HEK293 (cell line): ENCODE results near the gene WDSUB1.

Experiments used
- CTCF ChIA-PET: fragments of 350-600 bp; formaldehyde crosslinking; extraction: SDS; loops from one replicate; lab custom pipeline; 2021; ENCODE audit warnings: antibody characterized with exemption; lab: Yijun Ruan, JAX
- POLR2A ChIA-PET: fragments of 300-600 bp; formaldehyde crosslinking; extraction: SDS; loops from one replicate; lab custom pipeline; 2020; ENCODE audit warnings: antibody characterized with exemption, inconsistent platforms; lab: Yijun Ruan, JAX
- H3K27ac ChIP-seq: fragments of 200-500 bp; sonication (Bioruptor generic); 2 replicates; pipeline ENCODE4 v1.5.1; 2014; ENCODE audit warnings: low read depth, low read length, control low read depth, inconsistent platforms; ENCODE audit errors: extremely low read depth
- H3K36me3 ChIP-seq, 2 experiments: fragments of 200-500 bp in 1 of 2; sonication (Bioruptor generic) in 1 of 2; 1 replicate in 1 of 2; 2 replicates in 1 of 2; pipeline ENCODE4 v1.5.1; 2014 to 2017; ENCODE audit warnings: inconsistent platforms in 2 of 2, low read length in 2 of 2; ENCODE audit not compliant: control insufficient read depth in 2 of 2, insufficient read depth in 1 of 2
- H3K4me1 ChIP-seq: fragments of 200-500 bp; sonication (Bioruptor generic); 2 replicates; pipeline ENCODE4 v1.5.1; 2014; ENCODE audit warnings: mild to moderate bottlenecking, low read length, inconsistent platforms; ENCODE audit not compliant: control insufficient read depth, insufficient read depth
- H3K4me3 ChIP-seq: 2 replicates; pipeline ENCODE4 v1.5.1; 2011; ENCODE audit warnings: low read depth, mild to moderate bottlenecking, control low read depth, low read length, moderate library complexity
- H3K9me3 ChIP-seq: fragments of 200-500 bp; sonication (Bioruptor generic); 2 replicates; pipeline ENCODE4 v1.5.1; 2014; ENCODE audit warnings: low read depth, low read length, inconsistent platforms; ENCODE audit not compliant: control insufficient read depth, insufficient read depth
- GFI1B ChIP-seq: fragments of 450-650 bp; formaldehyde crosslinking; IDR thresholded peaks from 2 replicates; pipeline ENCODE4 v1.5.1; 2016; ENCODE audit warnings: missing biosample characterization, missing genetic modification characterization
- GLIS2 ChIP-seq: fragments of 450-650 bp; formaldehyde crosslinking; IDR thresholded peaks from 2 replicates; pipeline ENCODE4 v1.5.1; 2016; ENCODE audit warnings: missing biosample characterization, missing genetic modification characterization
- OSR2 ChIP-seq: fragments of 450-650 bp; formaldehyde crosslinking; IDR thresholded peaks from 2 replicates; pipeline ENCODE4 v1.5.1; 2016; ENCODE audit warnings: missing biosample characterization, missing genetic modification characterization
- RBAK ChIP-seq: fragments of 450-650 bp; formaldehyde crosslinking; IDR thresholded peaks from 2 replicates; pipeline ENCODE4 v1.5.1; 2016; ENCODE audit warnings: missing biosample characterization, missing genetic modification characterization
- REPIN1 ChIP-seq: fragments of 450-650 bp; formaldehyde crosslinking; IDR thresholded peaks from 2 replicates; pipeline ENCODE4 v1.5.1; 2017; ENCODE audit warnings: missing biosample characterization, missing genetic modification characterization, low read depth
- SCRT1 ChIP-seq: fragments of 450-650 bp; formaldehyde crosslinking; IDR thresholded peaks from 2 replicates; pipeline ENCODE4 v1.5.1; 2016; ENCODE audit warnings: missing biosample characterization, missing genetic modification characterization, borderline replicate concordance
- SP3 ChIP-seq: fragments of 450-650 bp; formaldehyde crosslinking; IDR thresholded peaks from 2 replicates; pipeline ENCODE4 v1.5.1; 2016; ENCODE audit warnings: missing biosample characterization, missing genetic modification characterization
- ZNF2 ChIP-seq: fragments of 450-650 bp; formaldehyde crosslinking; IDR thresholded peaks from 2 replicates; pipeline ENCODE4 v1.5.1; 2016; ENCODE audit warnings: missing biosample characterization, missing genetic modification characterization
- ZNF239 ChIP-seq: fragments of 450-650 bp; formaldehyde crosslinking; IDR thresholded peaks from 2 replicates; pipeline ENCODE4 v1.5.1; 2016; ENCODE audit warnings: missing biosample characterization, missing genetic modification characterization
- ZNF266 ChIP-seq: fragments of 450-650 bp; formaldehyde crosslinking; IDR thresholded peaks from 2 replicates; pipeline ENCODE4 v1.5.1; 2016; ENCODE audit warnings: missing biosample characterization, missing genetic modification characterization, low read depth
- ZNF302 ChIP-seq: fragments of 450-650 bp; formaldehyde crosslinking; IDR thresholded peaks from 2 replicates; pipeline ENCODE4 v1.5.1; 2016; ENCODE audit warnings: missing biosample characterization, missing genetic modification characterization, low read depth
- ZNF341 ChIP-seq: fragments of 450-650 bp; formaldehyde crosslinking; IDR thresholded peaks from 2 replicates; pipeline ENCODE4; 2016; ENCODE audit warnings: low read depth, missing biosample characterization, missing genetic modification characterization
- ZNF404 ChIP-seq: fragments of 450-650 bp; formaldehyde crosslinking; IDR thresholded peaks from 2 replicates; pipeline ENCODE4 v1.5.1; 2017; ENCODE audit warnings: missing biosample characterization, missing genetic modification characterization
- ZNF426 ChIP-seq: fragments of 450-650 bp; formaldehyde crosslinking; IDR thresholded peaks from 2 replicates; pipeline ENCODE4 v1.5.1; 2017; ENCODE audit warnings: missing biosample characterization, missing genetic modification characterization, mild to moderate bottlenecking, inconsistent platforms, moderate library complexity
- ZNF530 ChIP-seq: fragments of 450-650 bp; formaldehyde crosslinking; IDR thresholded peaks from 2 replicates; pipeline ENCODE4 v1.5.1; 2016; ENCODE audit warnings: low read depth, missing biosample characterization, missing genetic modification characterization
- ZNF600 ChIP-seq: fragments of 450-650 bp; formaldehyde crosslinking; IDR thresholded peaks from 2 replicates; pipeline ENCODE4 v1.5.1; 2016; ENCODE audit warnings: missing biosample characterization, missing genetic modification characterization
- ZNF623 ChIP-seq: fragments of 450-650 bp; formaldehyde crosslinking; IDR thresholded peaks from 2 replicates; pipeline ENCODE4 v1.5.1; 2016; ENCODE audit warnings: missing biosample characterization, missing genetic modification characterization
- ZNF626 ChIP-seq: fragments of 450-650 bp; sonication (Bioruptor Pico); formaldehyde crosslinking; IDR thresholded peaks from 2 replicates; pipeline ENCODE4 v1.5.1; 2018; ENCODE audit warnings: missing biosample characterization, missing genetic modification characterization, inconsistent platforms
- ZNF843 ChIP-seq: fragments of 450-650 bp; formaldehyde crosslinking; IDR thresholded peaks from 2 replicates; pipeline ENCODE4 v1.5.1; 2016; ENCODE audit warnings: missing biosample characterization, missing genetic modification characterization
- TF ChIP-seq, protein P1 (sequence below): fragments of 450-650 bp; formaldehyde crosslinking; IDR thresholded peaks from 2 replicates; pipeline ENCODE4 v1.5.1; 2016; ENCODE audit warnings: missing biosample characterization, missing genetic modification characterization, borderline replicate concordance
- TF ChIP-seq, protein P2 (sequence below): fragments of 450-650 bp; formaldehyde crosslinking; IDR thresholded peaks from 2 replicates; pipeline ENCODE4 v1.5.1; 2016; ENCODE audit warnings: missing biosample characterization, missing genetic modification characterization
- TF ChIP-seq, protein P3 (sequence below): fragments of 450-650 bp; formaldehyde crosslinking; IDR thresholded peaks from 2 replicates; pipeline ENCODE4 v1.5.1; 2016; ENCODE audit warnings: missing biosample characterization, missing genetic modification characterization
- TF ChIP-seq, protein P4 (sequence below): fragments of 450-650 bp; formaldehyde crosslinking; IDR thresholded peaks from 2 replicates; pipeline ENCODE4 v1.5.1; 2016; ENCODE audit warnings: missing biosample characterization, missing genetic modification characterization, borderline replicate concordance

Gene WDSUB1

GRCh38 chr2:159224061-159224813 lies 62.3 kb downstream of the WDSUB1 start (continued):
- TF ChIP-seq, protein P1, sequence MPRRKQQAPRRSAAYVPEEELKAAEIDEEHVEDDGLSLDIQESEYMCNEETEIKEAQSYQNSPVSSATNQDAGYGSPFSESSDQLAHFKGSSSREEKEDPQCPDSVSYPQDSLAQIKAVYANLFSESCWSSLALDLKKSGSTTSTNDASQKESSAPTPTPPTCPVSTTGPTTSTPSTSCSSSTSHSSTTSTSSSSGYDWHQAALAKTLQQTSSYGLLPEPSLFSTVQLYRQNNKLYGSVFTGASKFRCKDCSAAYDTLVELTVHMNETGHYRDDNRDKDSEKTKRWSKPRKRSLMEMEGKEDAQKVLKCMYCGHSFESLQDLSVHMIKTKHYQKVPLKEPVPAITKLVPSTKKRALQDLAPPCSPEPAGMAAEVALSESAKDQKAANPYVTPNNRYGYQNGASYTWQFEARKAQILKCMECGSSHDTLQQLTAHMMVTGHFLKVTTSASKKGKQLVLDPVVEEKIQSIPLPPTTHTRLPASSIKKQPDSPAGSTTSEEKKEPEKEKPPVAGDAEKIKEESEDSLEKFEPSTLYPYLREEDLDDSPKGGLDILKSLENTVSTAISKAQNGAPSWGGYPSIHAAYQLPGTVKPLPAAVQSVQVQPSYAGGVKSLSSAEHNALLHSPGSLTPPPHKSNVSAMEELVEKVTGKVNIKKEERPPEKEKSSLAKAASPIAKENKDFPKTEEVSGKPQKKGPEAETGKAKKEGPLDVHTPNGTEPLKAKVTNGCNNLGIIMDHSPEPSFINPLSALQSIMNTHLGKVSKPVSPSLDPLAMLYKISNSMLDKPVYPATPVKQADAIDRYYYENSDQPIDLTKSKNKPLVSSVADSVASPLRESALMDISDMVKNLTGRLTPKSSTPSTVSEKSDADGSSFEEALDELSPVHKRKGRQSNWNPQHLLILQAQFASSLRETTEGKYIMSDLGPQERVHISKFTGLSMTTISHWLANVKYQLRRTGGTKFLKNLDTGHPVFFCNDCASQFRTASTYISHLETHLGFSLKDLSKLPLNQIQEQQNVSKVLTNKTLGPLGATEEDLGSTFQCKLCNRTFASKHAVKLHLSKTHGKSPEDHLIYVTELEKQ (tag by site-specific recombination), result no peak
- TF ChIP-seq REPIN1 (tag by site-specific recombination) (no peak), SCRT1 (no peak)

GRCh38 chr2:159219394-159219998 lies 67.0 kb downstream of the WDSUB1 start:
- no peaks in the 10 kb centered on the region for H3K4me1 ChIP-seq
- H3K27ac ChIP-seq, result no peak overlapping the region
- H3K4me3 ChIP-seq, result no peak overlapping the region
- CTCF ChIA-PET, result no interaction called here
- peaks cover 17 to 75% of the 10 kb centered on the region in 2 experiments; a peak in 2 of 3 replicates for H3K36me3 ChIP-seq
- H3K9me3 ChIP-seq, result no peaks in the 10 kb centered on the region
- no peak for TF ChIP-seq ZNF843
- TF ChIP-seq ZNF600, result no peak
- TF ChIP-seq ZNF530 (tag by site-specific recombination), result no peak
- no peak for TF ChIP-seq ZNF404 (tag by site-specific recombination)
- TF ChIP-seq ZNF623 (tag by site-specific recombination), result no peak
- no peak for TF ChIP-seq ZNF2
- TF ChIP-seq, protein P2, sequence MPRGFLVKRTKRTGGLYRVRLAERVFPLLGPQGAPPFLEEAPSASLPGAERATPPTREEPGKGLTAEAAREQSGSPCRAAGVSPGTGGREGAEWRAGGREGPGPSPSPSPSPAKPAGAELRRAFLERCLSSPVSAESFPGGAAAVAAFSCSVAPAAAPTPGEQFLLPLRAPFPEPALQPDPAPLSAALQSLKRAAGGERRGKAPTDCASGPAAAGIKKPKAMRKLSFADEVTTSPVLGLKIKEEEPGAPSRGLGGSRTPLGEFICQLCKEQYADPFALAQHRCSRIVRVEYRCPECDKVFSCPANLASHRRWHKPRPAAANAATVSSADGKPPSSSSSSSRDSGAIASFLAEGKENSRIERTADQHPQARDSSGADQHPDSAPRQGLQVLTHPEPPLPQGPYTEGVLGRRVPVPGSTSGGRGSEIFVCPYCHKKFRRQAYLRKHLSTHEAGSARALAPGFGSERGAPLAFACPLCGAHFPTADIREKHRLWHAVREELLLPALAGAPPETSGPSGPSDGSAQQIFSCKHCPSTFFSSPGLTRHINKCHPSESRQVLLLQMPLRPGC, result no peak
- no peak for TF ChIP-seq ZNF266
- no peak for TF ChIP-seq ZNF341 (tag by site-specific recombination)
- no peak for TF ChIP-seq OSR2 (tag by site-specific recombination)
- no peak for TF ChIP-seq ZNF626 (tag by site-specific recombination)
- TF ChIP-seq, protein P3, sequence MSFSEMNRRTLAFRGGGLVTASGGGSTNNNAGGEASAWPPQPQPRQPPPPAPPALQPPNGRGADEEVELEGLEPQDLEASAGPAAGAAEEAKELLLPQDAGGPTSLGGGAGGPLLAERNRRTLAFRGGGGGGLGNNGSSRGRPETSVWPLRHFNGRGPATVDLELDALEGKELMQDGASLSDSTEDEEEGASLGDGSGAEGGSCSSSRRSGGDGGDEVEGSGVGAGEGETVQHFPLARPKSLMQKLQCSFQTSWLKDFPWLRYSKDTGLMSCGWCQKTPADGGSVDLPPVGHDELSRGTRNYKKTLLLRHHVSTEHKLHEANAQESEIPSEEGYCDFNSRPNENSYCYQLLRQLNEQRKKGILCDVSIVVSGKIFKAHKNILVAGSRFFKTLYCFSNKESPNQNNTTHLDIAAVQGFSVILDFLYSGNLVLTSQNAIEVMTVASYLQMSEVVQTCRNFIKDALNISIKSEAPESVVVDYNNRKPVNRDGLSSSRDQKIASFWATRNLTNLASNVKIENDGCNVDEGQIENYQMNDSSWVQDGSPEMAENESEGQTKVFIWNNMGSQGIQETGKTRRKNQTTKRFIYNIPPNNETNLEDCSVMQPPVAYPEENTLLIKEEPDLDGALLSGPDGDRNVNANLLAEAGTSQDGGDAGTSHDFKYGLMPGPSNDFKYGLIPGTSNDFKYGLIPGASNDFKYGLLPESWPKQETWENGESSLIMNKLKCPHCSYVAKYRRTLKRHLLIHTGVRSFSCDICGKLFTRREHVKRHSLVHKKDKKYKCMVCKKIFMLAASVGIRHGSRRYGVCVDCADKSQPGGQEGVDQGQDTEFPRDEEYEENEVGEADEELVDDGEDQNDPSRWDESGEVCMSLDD (tag by site-specific recombination), result no peak
- TF ChIP-seq ZNF426 (tag by site-specific recombination), result no peak
- TF ChIP-seq, protein P4, sequence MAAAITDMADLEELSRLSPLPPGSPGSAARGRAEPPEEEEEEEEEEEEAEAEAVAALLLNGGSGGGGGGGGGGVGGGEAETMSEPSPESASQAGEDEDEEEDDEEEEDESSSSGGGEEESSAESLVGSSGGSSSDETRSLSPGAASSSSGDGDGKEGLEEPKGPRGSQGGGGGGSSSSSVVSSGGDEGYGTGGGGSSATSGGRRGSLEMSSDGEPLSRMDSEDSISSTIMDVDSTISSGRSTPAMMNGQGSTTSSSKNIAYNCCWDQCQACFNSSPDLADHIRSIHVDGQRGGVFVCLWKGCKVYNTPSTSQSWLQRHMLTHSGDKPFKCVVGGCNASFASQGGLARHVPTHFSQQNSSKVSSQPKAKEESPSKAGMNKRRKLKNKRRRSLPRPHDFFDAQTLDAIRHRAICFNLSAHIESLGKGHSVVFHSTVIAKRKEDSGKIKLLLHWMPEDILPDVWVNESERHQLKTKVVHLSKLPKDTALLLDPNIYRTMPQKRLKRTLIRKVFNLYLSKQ (tag by site-specific recombination), result no peak
- no peak for TF ChIP-seq SP3 (tag by site-specific recombination)
- TF ChIP-seq GLIS2 (tag by site-specific recombination), result no peak
- no peak for TF ChIP-seq ZNF239 (tag by site-specific recombination)
- TF ChIP-seq RBAK (tag by site-specific recombination), result no peak
- no peak for TF ChIP-seq GFI1B
- TF ChIP-seq ZNF302 (tag by site-specific recombination), result no peak
- POLR2A ChIA-PET, result no interaction called here
